Measurements from ENCODE around the gene ADORA1.

Gene ADORA1

GRCh38 chr1:203173011-203173555, 45.6 kb downstream of the ADORA1 start:
- DNase-seq (ENCODE audit: low read depth): no peak

GRCh38 chr1:203173566-203173965, 46.0 kb downstream of the ADORA1 start:
- DNase-seq (ENCODE audit: low read depth): no peak

GRCh38 chr1:203174324-203174985, 46.9 kb downstream of the ADORA1 start:
- DNase-seq (ENCODE audit: low read depth): no peak

- no peak for DNase-seq (ENCODE audit: low read depth)
Measured at GRCh38 chr1:203175237-203175826, 47.8 kb downstream of the ADORA1 start, which contains the start of gene MYBPH. TSS of gene MYBPH (minus strand) at chr1:203175826. CDS start at chr1:203175755, 71 bp downstream.

GRCh38 chr1:203175827-203176241, 48.3 kb downstream of the ADORA1 start:
- no peak for DNase-seq (ENCODE audit: low read depth)

GRCh38 chr1:203176273-203177035, 48.9 kb downstream of the ADORA1 start:
- DNase-seq (ENCODE audit: low read depth): no peak

GRCh38 chr1:203177036-203177405, 49.5 kb downstream of the ADORA1 start:
- DNase-seq (ENCODE audit: low read depth): no peak

GRCh38 chr1:203177470-203178039, 50.0 kb downstream of the ADORA1 start:
- DNase-seq (ENCODE audit: low read depth): no peak

- no peak for DNase-seq (ENCODE audit: low read depth)
Measured at GRCh38 chr1:203178083-203178482, 50.6 kb downstream of the ADORA1 start.

GRCh38 chr1:203178821-203179666, 51.5 kb downstream of the ADORA1 start:
- DNase-seq (ENCODE audit: low read depth): no peak

GRCh38 chr1:203179667-203180005, 52.1 kb downstream of the ADORA1 start:
- DNase-seq (ENCODE audit: low read depth): no peak

- no peak for DNase-seq (ENCODE audit: low read depth)
Measured at GRCh38 chr1:203180611-203181330, 53.2 kb downstream of the ADORA1 start.

GRCh38 chr1:203181586-203182386, 54.3 kb downstream of the ADORA1 start:
- no peak for DNase-seq (ENCODE audit: low read depth)

GRCh38 chr1:203182387-203182953, 54.9 kb downstream of the ADORA1 start:
- DNase-seq (ENCODE audit: low read depth): no peak

- DNase-seq (ENCODE audit: low read depth): no peak
Measured at GRCh38 chr1:203183828-203184227, 56.3 kb downstream of the ADORA1 start.

- no peak for DNase-seq (ENCODE audit: low read depth)
Measured at GRCh38 chr1:203184467-203184866, 56.9 kb downstream of the ADORA1 start.

GRCh38 chr1:203185061-203185461, 57.5 kb downstream of the ADORA1 start:
- DNase-seq (ENCODE audit: low read depth): no peak

GRCh38 chr1:203185585-203185984, 58.1 kb downstream of the ADORA1 start:
- no peak for DNase-seq (ENCODE audit: low read depth)

GRCh38 chr1:203186091-203186445, 58.5 kb downstream of the ADORA1 start:
- no peak for DNase-seq (ENCODE audit: low read depth)

Data from activated T-cell treated with anti-CD3 and anti-CD28 coated beads for 48 hours (primary cell).